GM19240 (cell line): ENCODE measurements around the gene MDH2.
"Not testable (repeated sequence)": the region's sequence is repeated elsewhere in the genome, so short reads cannot be mapped to it uniquely, and the experiment has no call there.

Experiments
- DNase-seq: peaks from one replicate; pipeline ENCODE4 v3.0.0; 2011; ENCODE audit warnings: low spot score; ENCODE audit not compliant: insufficient read length

The MDH2 gene

GRCh38 chr7:76047305-76047810 is 548 bp upstream of the MDH2 start:
- no peak for DNase-seq

GRCh38 chr7:76048668-76048988 is 722 bp downstream of the MDH2 start:
- DNase-seq = no peak

GRCh38 chr7:76049295-76049694 is 1.4 kb downstream of the MDH2 start:
- no peak for DNase-seq

GRCh38 chr7:76050545-76050944 is 2.6 kb downstream of the MDH2 start:
- no peak for DNase-seq

- no peak for DNase-seq
These were observed 3.9 kb downstream of the MDH2 start for GRCh38 chr7:76051840-76052239.

- DNase-seq = not testable (repeated sequence)
These were observed 4.8 kb downstream of the MDH2 start for GRCh38 chr7:76052681-76053080.

- no peak for DNase-seq
These were observed 5.6 kb downstream of the MDH2 start for GRCh38 chr7:76053461-76053860.

GRCh38 chr7:76054123-76055120 is 6.5 kb downstream of the MDH2 start:
- no peak for DNase-seq

- DNase-seq = no peak
These were observed 8.3 kb downstream of the MDH2 start for GRCh38 chr7:76056241-76056640.

GRCh38 chr7:76057103-76057812 is 9.4 kb downstream of the MDH2 start:
- no peak for DNase-seq

GRCh38 chr7:76057813-76058145 is 9.9 kb downstream of the MDH2 start:
- no peak for DNase-seq

GRCh38 chr7:76058745-76059144 is 10.8 kb downstream of the MDH2 start:
- DNase-seq = not testable (repeated sequence)

- DNase-seq = no peak
These were observed 12.9 kb downstream of the MDH2 start for GRCh38 chr7:76060842-76061241.

- DNase-seq = no peak
These were observed 14.3 kb downstream of the MDH2 start for GRCh38 chr7:76062254-76062653.

GRCh38 chr7:76063114-76063513 is 15.2 kb downstream of the MDH2 start:
- DNase-seq = no peak

- DNase-seq = no peak
These were observed 15.6 kb downstream of the MDH2 start for GRCh38 chr7:76063525-76063924.

GRCh38 chr7:76064208-76064970 is 16.5 kb downstream of the MDH2 start:
- DNase-seq = no peak

- DNase-seq = no peak
These were observed 17.2 kb downstream of the MDH2 start for GRCh38 chr7:76065016-76065612.

GRCh38 chr7:76066716-76067503 is 19.0 kb downstream of the MDH2 start:
- DNase-seq = no peak

- DNase-seq = no peak
These were observed 21.3 kb downstream of the MDH2 start for GRCh38 chr7:76069238-76069638.
